Sigmoid colon (tissue), 7 donors: ENCODE results near the gene METAP1D. TPM values are rescaled to one million over a fixed set of nuclear protein-coding genes. Genes with fewer than 3 reads are reported as not detected.

Experiments
- DNase-seq: peaks from one replicate; pipeline ENCODE4 v3.0.0-alpha.2; 2019
- H3K27ac ChIP-seq, 4 donors: fragments of 200-600 bp; sonication (generic); one replicate each; pipeline ENCODE4 v1.5.1; 2016 to 2019; ENCODE audit warnings: mild to moderate bottlenecking in 1 of 4
- H3K27me3 ChIP-seq, 3 donors: fragments of 200-600 bp; sonication (generic); one replicate each; pipeline ENCODE4 v1.5.1; 2019; ENCODE audit warnings: mild to moderate bottlenecking in 1 of 3
- H3K36me3 ChIP-seq, 4 donors: fragments of 200-600 bp; sonication (generic); one replicate each; pipeline ENCODE4 v1.5.1; 2016 to 2019
- H3K4me1 ChIP-seq, 4 donors: fragments of 200-600 bp; sonication (generic); one replicate each; pipeline ENCODE4 v1.5.1; 2017 to 2019
- H3K4me3 ChIP-seq, 4 donors: fragments of 200-600 bp; sonication (generic); one replicate each; pipeline ENCODE4 v1.5.1; 2017 to 2019; ENCODE audit warnings: mild to moderate bottlenecking in 2 of 4, moderate library complexity in 1 of 4
- H3K9me3 ChIP-seq, 4 donors: fragments of 200-600 bp in 3 of 4; sonication (generic) in 3 of 4; one replicate each; pipeline versions ENCODE4 v1.5.1 to v1.6.1; 2013 to 2019
- CTCF ChIP-seq, 4 experiments: fragments of 450-650 bp in 3 of 4; fragments of 200-600 bp in 1 of 4; IDR thresholded peaks; one replicate each; pipeline ENCODE4 v1.5.1; 2016 to 2019; ENCODE audit warnings: antibody characterized with exemption in 4 of 4, mild to moderate bottlenecking in 3 of 4, moderate library complexity in 2 of 4
- EP300 ChIP-seq, 4 donors: sonication (generic); formaldehyde crosslinking; IDR thresholded peaks; one replicate each; pipeline ENCODE4 v1.6.1; 2017; ENCODE audit warnings: antibody characterized with exemption in 4 of 4
- POLR2A ChIP-seq, 2 donors: fragments of 450-650 bp; IDR thresholded peaks; one replicate each; pipeline ENCODE4 v1.6.1; 2016; ENCODE audit warnings: antibody characterized with exemption in 2 of 2, mild to moderate bottlenecking in 2 of 2, moderate library complexity in 2 of 2
- POLR2AphosphoS5 ChIP-seq, 4 donors: sonication (generic); formaldehyde crosslinking; IDR thresholded peaks; one replicate each; pipeline ENCODE4 v1.6.1; 2017; ENCODE audit warnings: antibody characterized with exemption in 4 of 4
- WGBS, 2 donors: extraction: QIAGEN DNeasy Blood & Tissue Kit; methylation state at CpG; one replicate each; pipeline ENCODE4 v1.1.7; 2013; 5-methylcytosine and 5-hydroxymethylcytosine counted together
- intact Hi-C: fragments of 100-400 bp; cut with DNase I; formaldehyde crosslinking; loops from one replicate; pipeline ENCODE4 v1.15.1; 2023
- polyA plus RNA-seq, 3 donors: library from polyadenylated mRNA; stranded (reverse); fragments of 200-250 nt; gene quantifications; one replicate each; pipeline ENCODE4 v1.2.3, GENCODE V29; 2013
- total RNA-seq, 4 donors: library from RNA; depleted of rRNA; stranded (reverse); fragments of >200 nt; gene quantifications; one replicate each; pipeline ENCODE4 v1.1.0, GENCODE V29; 2016
- donor health status: healthy with polysubstance abuse.
- donor health status: Bipolar disorder and iron deficiency.
- donor health status: healthy.

Gene METAP1D
- total and polyA plus RNA-seq, 7 donors, result 0.60 to 14.4 (median 7.8) TPM

- no peak overlapping the region for H3K27ac ChIP-seq
- intact Hi-C loops, result loop anchor here (5.0 kb wide), 1 partner anchor 514 kb away; no protein-coding TSS in a partner anchor
- TF ChIP-seq POLR2A (IDR thresholded peaks at IDR 0.05), result no peak
- no peak for TF ChIP-seq POLR2AphosphoS5 (IDR thresholded peaks at IDR 0.05)
- no peak for TF ChIP-seq CTCF (IDR thresholded peaks at IDR 0.05)
- no peak for TF ChIP-seq EP300 (IDR thresholded peaks at IDR 0.05)
- no peak for DNase-seq
- H3K4me1 ChIP-seq, result peaks cover 0 to 45% (median 42%) of the 10 kb centered on the region in 4 donors
- H3K9me3 ChIP-seq, result no peaks in the 10 kb centered on the region
- no peaks in the 10 kb centered on the region for H3K36me3 ChIP-seq
- peaks cover 59 to 94% (median 83%) of the 10 kb centered on the region in 3 donors for H3K27me3 ChIP-seq
- 4 to 5% methylated on average over 44 of the region's 44 CpGs for WGBS, 2 donors
- H3K4me3 ChIP-seq, result peak overlapping the region in 1 of 4 donors; percentile 8
Observed at GRCh38 chr2:172106108-172106961, 106.6 kb downstream of the METAP1D start.

- peaks cover 0 to 29% (median 25%) of the 10 kb centered on the region in 4 donors for H3K4me1 ChIP-seq
- H3K4me3 ChIP-seq, result no peak overlapping the region
- 20 to 37% methylated on average over 51 of the region's 51 CpGs for WGBS, 2 donors
- H3K27me3 ChIP-seq, result peaks cover 43 to 81% (median 67%) of the 10 kb centered on the region in 3 donors
- intact Hi-C loops, result loop anchor here (5.0 kb wide), 1 partner anchor 516 kb away; no protein-coding TSS in a partner anchor
- no peaks in the 10 kb centered on the region for H3K9me3 ChIP-seq
- no peaks in the 10 kb centered on the region for H3K36me3 ChIP-seq
- DNase-seq, result no peak
- TF ChIP-seq EP300 (IDR thresholded peaks at IDR 0.05) (no peak), POLR2AphosphoS5 (IDR thresholded peaks at IDR 0.05) (no peak), CTCF (IDR thresholded peaks at IDR 0.05) (no peak), POLR2A (IDR thresholded peaks at IDR 0.05) (no peak)
- no peak overlapping the region for H3K27ac ChIP-seq
Observed at GRCh38 chr2:172107690-172108586, 108.2 kb downstream of the METAP1D start.

GRCh38 chr2:172108587-172108930 is 108.8 kb downstream of the METAP1D start:
- 41 to 75% methylated on average over 8 of the region's 8 CpGs for WGBS, 2 donors
- Histone ChIP-seq H3K4me3 (no peak overlapping the region), H3K9me3 (no peaks in the 10 kb centered on the region), H3K27ac (no peak overlapping the region), H3K27me3 (peaks cover 40 to 79% (median 61%) of the 10 kb centered on the region in 3 donors), H3K36me3 (no peaks in the 10 kb centered on the region), H3K4me1 (peaks cover 0 to 23% (median 20%) of the 10 kb centered on the region in 4 donors)
- no peak for TF ChIP-seq CTCF (IDR thresholded peaks at IDR 0.05)
- TF ChIP-seq POLR2A (IDR thresholded peaks at IDR 0.05), result no peak
- TF ChIP-seq EP300 (IDR thresholded peaks at IDR 0.05), result no peak
- TF ChIP-seq POLR2AphosphoS5 (IDR thresholded peaks at IDR 0.05), result no peak
- DNase-seq, result no peak
- intact Hi-C loops, result loop anchor here (5.0 kb wide), 1 partner anchor 516 kb away; no protein-coding TSS in a partner anchor

- Histone ChIP-seq H3K36me3 (no peaks in the 10 kb centered on the region), H3K27ac (no peak overlapping the region), H3K4me3 (no peak overlapping the region), H3K4me1 (peaks cover 0 to 23% (median 19%) of the 10 kb centered on the region in 4 donors), H3K27me3 (peaks cover 34 to 78% (median 53%) of the 10 kb centered on the region in 3 donors), H3K9me3 (no peaks in the 10 kb centered on the region)
- intact Hi-C loops, result loop anchor here (5.0 kb wide), 1 partner anchor 517 kb away; no protein-coding TSS in a partner anchor
- TF ChIP-seq EP300 (IDR thresholded peaks at IDR 0.05) (no peak), POLR2AphosphoS5 (IDR thresholded peaks at IDR 0.05) (no peak), POLR2A (IDR thresholded peaks at IDR 0.05) (no peak), CTCF (IDR thresholded peaks at IDR 0.05) (no peak)
- WGBS, 2 donors, result 44 to 74% methylated on average over 29 of the region's 29 CpGs
- no peak for DNase-seq
Observed at GRCh38 chr2:172109256-172109987, 109.7 kb downstream of the METAP1D start.
